ENCODE results near the gene KRT79.

DNA sequence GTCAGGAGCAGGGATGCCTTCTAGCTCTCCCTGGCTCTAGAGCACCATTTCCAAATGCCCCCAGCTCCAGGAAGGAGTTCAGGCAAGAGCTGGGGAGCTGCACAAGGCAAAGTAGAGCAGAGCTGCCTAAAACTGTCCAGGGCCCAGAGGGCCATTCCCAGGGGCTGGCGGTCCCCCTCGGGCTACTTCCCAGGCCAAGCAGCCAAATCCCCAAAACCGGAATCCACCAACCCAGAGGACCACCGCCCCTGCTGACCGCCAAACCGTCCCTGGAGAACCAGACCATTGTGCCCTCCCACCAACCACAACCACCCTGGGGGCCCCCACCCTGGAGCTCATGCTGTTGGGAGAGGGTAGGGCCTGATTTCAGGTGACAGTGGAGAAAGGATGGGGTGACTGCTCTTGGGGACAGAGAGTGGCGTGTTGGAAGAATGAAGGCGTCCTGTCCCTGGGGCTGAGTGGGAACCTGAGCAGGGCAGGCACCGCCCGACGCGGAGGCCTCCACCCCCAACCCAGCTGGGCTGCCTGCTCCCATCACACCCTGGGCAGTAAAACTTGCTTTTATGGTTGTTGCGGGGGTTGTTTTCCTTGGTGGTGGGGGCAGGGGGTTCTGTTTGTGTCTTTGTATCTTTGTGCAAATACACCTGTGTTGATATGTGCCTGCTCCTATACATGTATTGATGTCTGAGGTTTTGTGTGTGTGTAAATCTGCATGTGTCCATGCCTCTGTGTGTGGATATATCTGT, 38.7 kb upstream of the KRT79 start:
- TF ChIP-seq POLR2AphosphoS5 (IDR thresholded peaks at IDR 0.05): no peak
- TF ChIP-seq CTCF (IDR thresholded peaks at IDR 0.05): no peak
- TF ChIP-seq EP300 (IDR thresholded peaks at IDR 0.05): no peak
- no peak for TF ChIP-seq POLR2A (IDR thresholded peaks at IDR 0.05)
